ENCODE measurements around the gene LAMC1. TPM values are rescaled to one million over a fixed set of nuclear protein-coding genes. Genes with fewer than 3 reads are reported as not detected.

The LAMC1 gene
- total RNA-seq, 1 experiment from 2014 or later = 113 TPM

DNA sequence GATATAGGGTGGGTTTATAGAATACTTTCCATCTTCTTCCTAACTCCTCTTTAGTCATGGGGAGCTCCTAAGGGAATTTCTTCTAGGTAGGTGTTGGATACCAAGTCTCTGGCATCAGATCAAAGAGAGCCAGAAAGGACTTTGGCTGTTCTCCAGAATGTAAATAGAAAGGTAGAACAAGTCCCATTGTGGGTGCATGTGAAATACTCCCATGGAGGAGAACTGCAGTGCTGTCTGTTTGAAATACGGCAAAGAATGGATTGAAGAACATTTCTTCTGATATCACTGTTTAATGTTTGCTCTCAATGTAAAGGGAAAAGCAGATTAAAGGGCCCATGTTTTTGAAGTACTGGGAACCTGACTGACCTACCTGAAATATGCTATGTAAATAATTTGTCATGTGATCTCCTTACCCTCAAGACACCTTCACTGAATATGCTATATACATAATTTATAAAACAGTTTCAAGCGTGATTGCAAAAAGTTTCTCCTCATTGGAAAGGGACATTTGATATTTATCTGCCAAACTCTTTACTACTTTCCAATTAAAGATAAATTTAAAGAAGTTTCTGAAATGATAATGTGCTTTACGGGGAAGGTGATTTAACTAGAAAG lies 65.9 kb downstream of the LAMC1 start:
- H3K4me1 ChIP-seq (ENCODE audit: control insufficient read depth, insufficient read depth, low read length) = peaks cover 20% of the 10 kb centered on the region
- POLR2A ChIA-PET = no interaction called here
- in situ Hi-C loops (cut with HindIII; ENCODE audit: low pct_unique_long_range_greater_than_20kb, low sequenced_read_pairs) = no loop called here
- TF ChIP-seq TCF7L2 (IDR thresholded peaks at IDR 0.05; ENCODE audit: low read depth, low read length) (peak; percentile 65; the same call in 1 of the 2 replicates), SIN3A (IDR thresholded peaks at IDR 0.05; ENCODE audit: borderline replicate concordance, insufficient read depth, low read depth, low read length) (no peak)
- DNase-seq (ENCODE audit: low read depth, low spot score) = no peak
- CTCF ChIA-PET = interaction anchor here (0.7 kb wide), 1 partner anchor 420 kb away, joined by 3 read pairs; no protein-coding TSS in a partner anchor
- H3K4me3 ChIP-seq (ENCODE audit: low read depth in 2 of 2, low read length in 2 of 2) = no peak overlapping the region
- H3K9me3 ChIP-seq (ENCODE audit: control insufficient read depth, insufficient read depth, low read depth, low read length) = no peaks in the 10 kb centered on the region
- H3K27ac ChIP-seq (ENCODE audit: low read length) = no peak overlapping the region
- no peaks in the 10 kb centered on the region for H3K27me3 ChIP-seq (ENCODE audit: control insufficient read depth, insufficient read depth, low read length)
- BruUV-seq (replicated peaks) = no TSS peak
- intact Hi-C loops (cut with micrococcal nuclease; ENCODE audit: unreplicated experiment) = no loop called here
- H3K36me3 ChIP-seq (ENCODE audit: control insufficient read depth, insufficient read depth, low read length) = no peaks in the 10 kb centered on the region
- ATAC-seq = no peak

DNA sequence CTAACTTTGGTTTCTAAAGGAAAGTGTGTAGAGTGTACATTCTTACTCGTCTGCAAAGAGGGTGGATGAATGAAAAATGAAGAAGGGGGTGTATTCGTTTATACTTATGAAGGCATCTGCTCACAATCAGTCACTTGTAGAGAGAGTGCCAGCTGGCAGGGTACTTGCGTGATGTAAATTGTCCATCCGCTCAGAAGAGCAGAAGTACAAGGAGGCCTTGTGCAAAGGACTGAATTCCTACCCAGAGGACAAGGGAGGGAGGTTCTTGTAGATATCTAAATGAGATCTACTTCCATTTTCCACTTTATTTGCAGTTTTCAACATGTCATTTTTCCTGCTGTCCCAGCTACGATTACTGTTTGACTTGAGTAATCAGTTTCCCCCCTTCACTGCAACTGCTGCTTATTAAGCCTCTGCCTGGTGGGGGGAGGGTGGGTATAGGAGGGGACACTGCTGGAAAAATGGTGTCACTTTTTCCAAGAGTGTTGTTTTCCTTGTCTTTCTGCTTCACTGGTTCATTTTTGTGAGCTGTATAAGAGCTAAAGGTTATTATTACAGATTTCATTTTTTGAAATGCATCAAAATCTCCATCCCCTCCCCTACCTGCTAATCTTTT lies 67.3 kb downstream of the LAMC1 start:
- no peak for DNase-seq (ENCODE audit: low read depth, low spot score)
- Histone ChIP-seq H3K9me3 (ENCODE audit: control insufficient read depth, insufficient read depth, low read depth, low read length) (no peaks in the 10 kb centered on the region), H3K27ac (ENCODE audit: low read length) (no peak overlapping the region), H3K27me3 (ENCODE audit: control insufficient read depth, insufficient read depth, low read length) (no peaks in the 10 kb centered on the region), H3K4me1 (ENCODE audit: control insufficient read depth, insufficient read depth, low read length) (peaks cover 23% of the 10 kb centered on the region), H3K4me3 (ENCODE audit: low read depth in 2 of 2, low read length in 2 of 2) (no peak overlapping the region), H3K36me3 (ENCODE audit: control insufficient read depth, insufficient read depth, low read length) (no peaks in the 10 kb centered on the region)
- POLR2A ChIA-PET = interaction anchor here (0.6 kb wide), 1 partner anchor 39 kb away, joined by 3 read pairs; no protein-coding TSS in a partner anchor
- in situ Hi-C loops (cut with HindIII; ENCODE audit: low pct_unique_long_range_greater_than_20kb, low sequenced_read_pairs) (no loop called here), intact Hi-C loops (cut with micrococcal nuclease; ENCODE audit: unreplicated experiment) (no loop called here)
- ATAC-seq = no peak
- TF ChIP-seq, protein P1, sequence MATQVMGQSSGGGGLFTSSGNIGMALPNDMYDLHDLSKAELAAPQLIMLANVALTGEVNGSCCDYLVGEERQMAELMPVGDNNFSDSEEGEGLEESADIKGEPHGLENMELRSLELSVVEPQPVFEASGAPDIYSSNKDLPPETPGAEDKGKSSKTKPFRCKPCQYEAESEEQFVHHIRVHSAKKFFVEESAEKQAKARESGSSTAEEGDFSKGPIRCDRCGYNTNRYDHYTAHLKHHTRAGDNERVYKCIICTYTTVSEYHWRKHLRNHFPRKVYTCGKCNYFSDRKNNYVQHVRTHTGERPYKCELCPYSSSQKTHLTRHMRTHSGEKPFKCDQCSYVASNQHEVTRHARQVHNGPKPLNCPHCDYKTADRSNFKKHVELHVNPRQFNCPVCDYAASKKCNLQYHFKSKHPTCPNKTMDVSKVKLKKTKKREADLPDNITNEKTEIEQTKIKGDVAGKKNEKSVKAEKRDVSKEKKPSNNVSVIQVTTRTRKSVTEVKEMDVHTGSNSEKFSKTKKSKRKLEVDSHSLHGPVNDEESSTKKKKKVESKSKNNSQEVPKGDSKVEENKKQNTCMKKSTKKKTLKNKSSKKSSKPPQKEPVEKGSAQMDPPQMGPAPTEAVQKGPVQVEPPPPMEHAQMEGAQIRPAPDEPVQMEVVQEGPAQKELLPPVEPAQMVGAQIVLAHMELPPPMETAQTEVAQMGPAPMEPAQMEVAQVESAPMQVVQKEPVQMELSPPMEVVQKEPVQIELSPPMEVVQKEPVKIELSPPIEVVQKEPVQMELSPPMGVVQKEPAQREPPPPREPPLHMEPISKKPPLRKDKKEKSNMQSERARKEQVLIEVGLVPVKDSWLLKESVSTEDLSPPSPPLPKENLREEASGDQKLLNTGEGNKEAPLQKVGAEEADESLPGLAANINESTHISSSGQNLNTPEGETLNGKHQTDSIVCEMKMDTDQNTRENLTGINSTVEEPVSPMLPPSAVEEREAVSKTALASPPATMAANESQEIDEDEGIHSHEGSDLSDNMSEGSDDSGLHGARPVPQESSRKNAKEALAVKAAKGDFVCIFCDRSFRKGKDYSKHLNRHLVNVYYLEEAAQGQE (IDR thresholded peaks at IDR 0.05; ENCODE audit: insufficient read depth in 1 of 2, low read depth in 2 of 2, low read length in 1 of 2) = no peak
- TF ChIP-seq, protein P2, sequence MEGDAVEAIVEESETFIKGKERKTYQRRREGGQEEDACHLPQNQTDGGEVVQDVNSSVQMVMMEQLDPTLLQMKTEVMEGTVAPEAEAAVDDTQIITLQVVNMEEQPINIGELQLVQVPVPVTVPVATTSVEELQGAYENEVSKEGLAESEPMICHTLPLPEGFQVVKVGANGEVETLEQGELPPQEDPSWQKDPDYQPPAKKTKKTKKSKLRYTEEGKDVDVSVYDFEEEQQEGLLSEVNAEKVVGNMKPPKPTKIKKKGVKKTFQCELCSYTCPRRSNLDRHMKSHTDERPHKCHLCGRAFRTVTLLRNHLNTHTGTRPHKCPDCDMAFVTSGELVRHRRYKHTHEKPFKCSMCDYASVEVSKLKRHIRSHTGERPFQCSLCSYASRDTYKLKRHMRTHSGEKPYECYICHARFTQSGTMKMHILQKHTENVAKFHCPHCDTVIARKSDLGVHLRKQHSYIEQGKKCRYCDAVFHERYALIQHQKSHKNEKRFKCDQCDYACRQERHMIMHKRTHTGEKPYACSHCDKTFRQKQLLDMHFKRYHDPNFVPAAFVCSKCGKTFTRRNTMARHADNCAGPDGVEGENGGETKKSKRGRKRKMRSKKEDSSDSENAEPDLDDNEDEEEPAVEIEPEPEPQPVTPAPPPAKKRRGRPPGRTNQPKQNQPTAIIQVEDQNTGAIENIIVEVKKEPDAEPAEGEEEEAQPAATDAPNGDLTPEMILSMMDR (IDR thresholded peaks at IDR 0.05) = no peak
- TF ChIP-seq POLR2AphosphoS5 (IDR thresholded peaks at IDR 0.05; ENCODE audit: low read depth, low read length) = no peak
- TF ChIP-seq TCF7L2 (IDR thresholded peaks at IDR 0.05; ENCODE audit: low read depth, low read length) = no peak
- TF ChIP-seq SIN3A (IDR thresholded peaks at IDR 0.05; ENCODE audit: borderline replicate concordance, insufficient read depth, low read depth, low read length) = no peak
- CTCF ChIA-PET = no interaction called here
- BruUV-seq (replicated peaks) = no TSS peak

DNA sequence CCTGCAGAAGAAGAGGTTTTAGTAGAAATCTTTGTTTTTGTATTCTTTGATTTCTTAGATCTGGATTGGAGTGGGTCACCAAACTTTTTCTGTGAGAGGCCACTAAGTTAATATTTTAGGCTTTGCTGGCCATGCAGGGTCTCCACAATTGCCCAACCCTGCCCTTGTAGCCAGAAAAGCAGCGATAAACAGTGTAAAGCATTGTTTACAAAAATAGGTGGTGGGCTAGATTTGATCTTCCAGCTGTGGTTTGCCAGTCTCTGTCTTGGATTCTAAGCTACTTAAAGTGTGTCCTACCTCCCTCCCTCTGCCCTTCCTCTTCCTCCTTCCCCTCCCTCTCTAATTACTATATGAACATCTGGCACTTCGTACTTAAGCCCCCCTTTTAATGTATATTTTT lies 68.0 kb downstream of the LAMC1 start:
- DNase-seq (ENCODE audit: low read depth, low spot score) = no peak
- Histone ChIP-seq H3K9me3 (ENCODE audit: control insufficient read depth, insufficient read depth, low read depth, low read length) (no peaks in the 10 kb centered on the region), H3K27me3 (ENCODE audit: control insufficient read depth, insufficient read depth, low read length) (no peaks in the 10 kb centered on the region), H3K36me3 (ENCODE audit: control insufficient read depth, insufficient read depth, low read length) (no peaks in the 10 kb centered on the region), H3K4me3 (ENCODE audit: low read depth in 2 of 2, low read length in 2 of 2) (no peak overlapping the region), H3K4me1 (ENCODE audit: control insufficient read depth, insufficient read depth, low read length) (peaks cover 23% of the 10 kb centered on the region), H3K27ac (ENCODE audit: low read length) (no peak overlapping the region)
- intact Hi-C loops (cut with micrococcal nuclease; ENCODE audit: unreplicated experiment) = no loop called here
- POLR2A ChIA-PET = interaction anchor here (0.6 kb wide), 1 partner anchor 38 kb away, joined by 3 read pairs; no protein-coding TSS in a partner anchor
- no TSS peak for BruUV-seq (replicated peaks)
- in situ Hi-C loops (cut with HindIII; ENCODE audit: low pct_unique_long_range_greater_than_20kb, low sequenced_read_pairs) = no loop called here
- no peak for ATAC-seq
- CTCF ChIA-PET = no interaction called here
- TF ChIP-seq TCF7L2 (IDR thresholded peaks at IDR 0.05; ENCODE audit: low read depth, low read length) = no peak
- no peak for TF ChIP-seq POLR2AphosphoS5 (IDR thresholded peaks at IDR 0.05; ENCODE audit: low read depth, low read length)
- TF ChIP-seq, protein P1 (IDR thresholded peaks at IDR 0.05; ENCODE audit: insufficient read depth in 1 of 2, low read depth in 2 of 2, low read length in 1 of 2) = no peak
- no peak for TF ChIP-seq SIN3A (IDR thresholded peaks at IDR 0.05; ENCODE audit: borderline replicate concordance, insufficient read depth, low read depth, low read length)
- TF ChIP-seq, protein P2 (IDR thresholded peaks at IDR 0.05) = no peak

Measured in Panc1 (cell line).